ENCODE measurements around the gene SGCA.

- TF ChIP-seq CTCF (optimal IDR thresholded peaks at IDR 0.05 in 1 of 3, IDR thresholded peaks at IDR 0.05 in 1 of 3, conservative IDR thresholded peaks at IDR 0.05 in 1 of 3; ENCODE audit: extremely low read depth in 1 of 3, insufficient read depth in 2 of 3, low read length in 3 of 3) (peak in 1 of 3 experiments; percentile 20), EZH2 (IDR thresholded peaks at IDR 0.05; ENCODE audit: low read length) (no peak)
Observed at GRCh38 chr17:50181591-50182560, 16.1 kb downstream of the SGCA start.

Measured in keratinocyte (primary cell).